Panc1 (cell line): Measurements from ENCODE around the gene FTSJ3. TPM values are rescaled to one million over a fixed set of nuclear protein-coding genes. Genes with fewer than 3 reads are reported as not detected.
A peak's percentile ranks its signal among the peaks of the same experiment; 100 is the strongest.

Experiments
- ATAC-seq: fragments of 200-7000 bp; cut with Tn5 transposase; 2 replicates; pipeline ENCODE4 v1.9.1; 2020; ENCODE audit warnings: mild to moderate bottlenecking, moderate library complexity
- BruUV-seq: library from RNA; stranded (reverse); fragments of 400-500 nt; replicated peaks from 2 replicates; lab custom pipeline; 2021; lab: Mats Ljungman, UMichigan
- CTCF ChIA-PET: fragments of 300-600 bp; sonication (Branson Sonifier 250); formaldehyde crosslinking; loops from one replicate; lab custom pipeline; 2022; ENCODE audit warnings: antibody characterized with exemption; lab: Charles Lee
- POLR2A ChIA-PET: fragments of 300-600 bp; sonication (Branson Sonifier 250); formaldehyde crosslinking; loops from one replicate; lab custom pipeline; 2022; ENCODE audit warnings: antibody characterized with exemption; lab: Charles Lee
- DNase-seq: peaks from one replicate; pipeline ENCODE4 v3.0.0-alpha.2; 2010; ENCODE audit warnings: low read depth, low spot score
- H3K27ac ChIP-seq: 2 replicates; pipeline ENCODE4 v1.5.1; 2011; ENCODE audit warnings: mild to moderate bottlenecking, low read length, inconsistent platforms
- H3K27me3 ChIP-seq: fragments of 200-500 bp; sonication (Bioruptor generic); 2 replicates; pipeline ENCODE4 v1.6.0; 2014; ENCODE audit warnings: low read length, inconsistent platforms; ENCODE audit not compliant: control insufficient read depth, insufficient read depth
- H3K36me3 ChIP-seq: fragments of 200-500 bp; sonication (Bioruptor generic); 2 replicates; pipeline ENCODE4 v1.5.1; 2014; ENCODE audit warnings: inconsistent platforms, mild to moderate bottlenecking, low read length, moderate library complexity; ENCODE audit not compliant: control insufficient read depth, insufficient read depth
- H3K4me1 ChIP-seq: 2 replicates; pipeline ENCODE4 v1.5.1; 2011; ENCODE audit warnings: inconsistent platforms, mild to moderate bottlenecking, low read length, moderate library complexity; ENCODE audit not compliant: control insufficient read depth, insufficient read depth
- H3K4me3 ChIP-seq, 2 experiments: 2 replicates each; pipeline ENCODE4 v1.5.1; 2011 to 2012; ENCODE audit warnings: low read depth in 2 of 2, low read length in 2 of 2, mild to moderate bottlenecking in 2 of 2, inconsistent platforms in 1 of 2, moderate library complexity in 1 of 2
- H3K9me3 ChIP-seq: fragments of 200-500 bp; sonication (Bioruptor generic); 2 replicates; pipeline ENCODE4 v1.5.1; 2014; ENCODE audit warnings: low read depth, mild to moderate bottlenecking, inconsistent platforms, low read length, moderate library complexity; ENCODE audit not compliant: control insufficient read depth, insufficient read depth
- POLR2AphosphoS5 ChIP-seq: IDR thresholded peaks from 2 replicates; pipeline ENCODE4 v1.6.1; 2012; ENCODE audit warnings: mild to moderate bottlenecking, low read depth, low read length, moderate library complexity
- REST ChIP-seq, 2 experiments: IDR thresholded peaks; 2 replicates each; pipeline ENCODE4 v1.6.1; 2011 to 2012; ENCODE audit warnings: low read depth in 2 of 2, control low read depth in 1 of 2, low read length in 1 of 2, mild to moderate bottlenecking in 1 of 2, moderate library complexity in 1 of 2; ENCODE audit not compliant: insufficient read depth in 1 of 2
- SIN3A ChIP-seq: IDR thresholded peaks from 2 replicates; pipeline ENCODE4 v1.6.1; 2012; ENCODE audit warnings: low read depth, mild to moderate bottlenecking, low read length, moderate library complexity, borderline replicate concordance; ENCODE audit not compliant: insufficient read depth
- TCF7L2 ChIP-seq: IDR thresholded peaks from 2 replicates; pipeline ENCODE4 v1.6.1; 2011; ENCODE audit warnings: mild to moderate bottlenecking, low read depth, low read length, inconsistent platforms
- in situ Hi-C: cut with HindIII; loops from 2 replicates; pipeline ENCODE4 v1.10.0; 2016; ENCODE audit warnings: low sequenced_read_pairs, low pct_unique_long_range_greater_than_20kb
- intact Hi-C: fragments of 100-400 bp; cut with micrococcal nuclease; formaldehyde crosslinking; loops from one replicate; pipeline ENCODE4 v1.10.0; 2022; ENCODE audit not compliant: unreplicated experiment
- total RNA-seq: library from RNA; stranded (reverse); gene quantifications from one replicate; pipeline ENCODE4 v1.2.1, GENCODE V29; 2021; ENCODE audit not compliant: unreplicated experiment
- TF ChIP-seq, protein P1 (sequence below): fragments of 450-650 bp; IDR thresholded peaks from 2 replicates; pipeline ENCODE4 v1.5.1; 2017; ENCODE audit warnings: mild to moderate bottlenecking

The FTSJ3 gene
- total RNA-seq, 1 experiment from 2014 or later, result 41.3 TPM

GRCh38 chr17:63819131-63819530, 8.3 kb downstream of the FTSJ3 start:
- no TSS peak for BruUV-seq
- Histone ChIP-seq H3K4me1 (peaks cover 3% of the 10 kb centered on the region; the same call in 1 of the 2 replicates), H3K36me3 (peaks cover 29% of the 10 kb centered on the region), H3K27me3 (no peaks in the 10 kb centered on the region), H3K9me3 (no peaks in the 10 kb centered on the region), H3K4me3 (no peak overlapping the region), H3K27ac (no peak overlapping the region)
- DNase-seq, result no peak
- intact Hi-C loops, result no loop called here
- in situ Hi-C loops, result no loop called here
- ChIA-PET POLR2A (no interaction called here), CTCF (no interaction called here)
- no peak for ATAC-seq
- TF ChIP-seq POLR2AphosphoS5, result no peak
- TF ChIP-seq SIN3A, result no peak
- no peak for TF ChIP-seq TCF7L2
- TF ChIP-seq REST (IDR thresholded peaks at IDR 0.05; ENCODE audit: insufficient read depth in 1 of 2, low read depth in 2 of 2, low read length in 1 of 2), result no peak
- TF ChIP-seq, protein P1, sequence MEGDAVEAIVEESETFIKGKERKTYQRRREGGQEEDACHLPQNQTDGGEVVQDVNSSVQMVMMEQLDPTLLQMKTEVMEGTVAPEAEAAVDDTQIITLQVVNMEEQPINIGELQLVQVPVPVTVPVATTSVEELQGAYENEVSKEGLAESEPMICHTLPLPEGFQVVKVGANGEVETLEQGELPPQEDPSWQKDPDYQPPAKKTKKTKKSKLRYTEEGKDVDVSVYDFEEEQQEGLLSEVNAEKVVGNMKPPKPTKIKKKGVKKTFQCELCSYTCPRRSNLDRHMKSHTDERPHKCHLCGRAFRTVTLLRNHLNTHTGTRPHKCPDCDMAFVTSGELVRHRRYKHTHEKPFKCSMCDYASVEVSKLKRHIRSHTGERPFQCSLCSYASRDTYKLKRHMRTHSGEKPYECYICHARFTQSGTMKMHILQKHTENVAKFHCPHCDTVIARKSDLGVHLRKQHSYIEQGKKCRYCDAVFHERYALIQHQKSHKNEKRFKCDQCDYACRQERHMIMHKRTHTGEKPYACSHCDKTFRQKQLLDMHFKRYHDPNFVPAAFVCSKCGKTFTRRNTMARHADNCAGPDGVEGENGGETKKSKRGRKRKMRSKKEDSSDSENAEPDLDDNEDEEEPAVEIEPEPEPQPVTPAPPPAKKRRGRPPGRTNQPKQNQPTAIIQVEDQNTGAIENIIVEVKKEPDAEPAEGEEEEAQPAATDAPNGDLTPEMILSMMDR, result no peak

- ChIA-PET POLR2A (interaction anchor here (0.6 kb wide), 1 partner anchor 44 kb away, joined by 5 read pairs; the partner anchor contains the start of gene DDX42), CTCF (no interaction called here)
- BruUV-seq, result TSS peak; percentile 91
- H3K4me3 ChIP-seq, result no peak overlapping the region
- H3K36me3 ChIP-seq, result peaks cover 23% of the 10 kb centered on the region
- peaks cover 3% of the 10 kb centered on the region; the same call in 1 of the 2 replicates for H3K4me1 ChIP-seq
- in situ Hi-C loops, result no loop called here
- no peak for ATAC-seq
- H3K9me3 ChIP-seq, result no peaks in the 10 kb centered on the region
- DNase-seq, result no peak
- TF ChIP-seq SIN3A, result no peak
- TF ChIP-seq REST (IDR thresholded peaks at IDR 0.05; ENCODE audit: insufficient read depth in 1 of 2, low read depth in 2 of 2, low read length in 1 of 2), result no peak
- no peaks in the 10 kb centered on the region for H3K27me3 ChIP-seq
- intact Hi-C loops, result no loop called here
- H3K27ac ChIP-seq, result no peak overlapping the region
Measured at GRCh38 chr17:63817736-63818385, 9.6 kb downstream of the FTSJ3 start.
